ENCODE measurements around the gene ZNF524. TPM values are rescaled to one million over a fixed set of nuclear protein-coding genes. Genes with fewer than 3 reads are reported as not detected.
"Not testable (repeated sequence)": the region's sequence is repeated elsewhere in the genome, so short reads cannot be mapped to it uniquely, and the experiment has no call there.

ZNF524 gene
- total and polyA plus RNA-seq, 5 donors from 2014 or later = 13.7 to 53.7 (median 42.7) TPM

DNA sequence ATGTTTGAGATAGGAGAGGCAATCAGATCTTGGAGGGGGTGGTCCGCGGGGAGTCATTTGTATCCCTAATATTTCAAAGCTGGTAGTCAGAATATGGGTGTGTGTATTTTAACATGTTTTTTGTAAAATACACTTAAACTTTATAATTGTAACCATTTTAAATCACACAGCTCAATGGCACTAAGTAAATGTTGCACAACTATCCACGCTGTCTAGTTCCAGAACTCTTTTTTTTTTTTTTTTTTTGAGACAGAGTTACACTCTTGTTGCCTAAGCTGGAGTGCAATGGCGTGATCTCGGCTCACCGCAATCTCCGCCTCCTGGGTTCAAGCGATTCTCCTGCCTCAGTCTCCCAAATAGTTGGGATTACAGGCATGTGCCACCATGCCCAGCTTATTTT is 16.2 kb upstream of the ZNF524 start:
- H3K27me3 ChIP-seq (ENCODE audit: control insufficient read depth, insufficient read depth, low read length); H3K27ac ChIP-seq (ENCODE audit: insufficient read depth, low read length, poor library complexity, severe bottlenecking); H3K36me3 ChIP-seq (ENCODE audit: control insufficient read depth, insufficient read depth, low read length); ATAC-seq (ENCODE audit: low read depth in 2 of 2); H3K4me3 Mint-ChIP-seq; H3K4me3 ChIP-seq (ENCODE audit: low read depth, low read length); H3K27ac Mint-ChIP-seq; DNase-seq; H3K36me3 Mint-ChIP-seq; H3K9me3 ChIP-seq (ENCODE audit: control insufficient read depth in 2 of 2, low read length in 2 of 2); H3K9me3 Mint-ChIP-seq: not testable (repeated sequence)
- peaks cover 20% of the 10 kb centered on the region for H3K27me3 Mint-ChIP-seq
- H3K4me1 ChIP-seq (ENCODE audit: control insufficient read depth, insufficient read depth, low read length, poor library complexity, severe bottlenecking) = peaks cover 37% of the 10 kb centered on the region
- peaks cover 16 to 47% (median 26%) of the 10 kb centered on the region in 4 donors for H3K4me1 Mint-ChIP-seq

DNA sequence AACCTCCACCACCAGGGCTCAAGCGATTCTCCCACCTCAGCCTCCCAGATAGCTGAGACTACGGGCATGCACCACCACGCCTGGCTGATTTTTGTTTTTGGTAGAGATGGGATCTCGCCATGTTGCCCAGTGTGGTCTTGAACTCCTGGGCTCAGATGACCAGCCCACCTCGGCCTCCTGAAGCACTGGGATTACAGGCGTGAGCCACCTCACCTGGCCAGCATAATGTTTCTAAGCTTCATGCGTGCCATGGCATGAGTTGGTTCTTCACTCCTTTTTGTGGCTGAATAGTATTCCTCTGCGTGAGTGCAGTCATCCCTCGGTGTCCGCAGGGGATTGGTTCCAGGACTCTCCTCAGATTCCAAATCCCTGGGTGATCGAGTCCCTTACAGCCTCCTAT is 15.2 kb upstream of the ZNF524 start:
- Mint-ChIP-seq H3K27ac (peak overlapping the region in 1 of 3 donors; percentile 3), H3K4me3 (peak overlapping the region in 2 of 4 donors; percentile 46 to 56), H3K9me3 (no peaks in the 10 kb centered on the region), H3K27me3 (peaks cover 20% of the 10 kb centered on the region), H3K36me3 (peaks cover under 1% of the 10 kb centered on the region), H3K4me1 (peaks cover 13 to 43% (median 22%) of the 10 kb centered on the region in 4 donors)
- Histone ChIP-seq H3K27me3 (ENCODE audit: control insufficient read depth, insufficient read depth, low read length) (no peaks in the 10 kb centered on the region), H3K27ac (ENCODE audit: insufficient read depth, low read length, poor library complexity, severe bottlenecking) (no peak overlapping the region), H3K4me1 (ENCODE audit: control insufficient read depth, insufficient read depth, low read length, poor library complexity, severe bottlenecking) (peaks cover 36% of the 10 kb centered on the region), H3K9me3 (ENCODE audit: control insufficient read depth in 2 of 2, low read length in 2 of 2) (no peaks in the 10 kb centered on the region), H3K36me3 (ENCODE audit: control insufficient read depth, insufficient read depth, low read length) (no peaks in the 10 kb centered on the region), H3K4me3 (ENCODE audit: low read depth, low read length) (no peak overlapping the region)
- no peak for DNase-seq
- no peak for ATAC-seq (ENCODE audit: low read depth in 2 of 2)

DNA sequence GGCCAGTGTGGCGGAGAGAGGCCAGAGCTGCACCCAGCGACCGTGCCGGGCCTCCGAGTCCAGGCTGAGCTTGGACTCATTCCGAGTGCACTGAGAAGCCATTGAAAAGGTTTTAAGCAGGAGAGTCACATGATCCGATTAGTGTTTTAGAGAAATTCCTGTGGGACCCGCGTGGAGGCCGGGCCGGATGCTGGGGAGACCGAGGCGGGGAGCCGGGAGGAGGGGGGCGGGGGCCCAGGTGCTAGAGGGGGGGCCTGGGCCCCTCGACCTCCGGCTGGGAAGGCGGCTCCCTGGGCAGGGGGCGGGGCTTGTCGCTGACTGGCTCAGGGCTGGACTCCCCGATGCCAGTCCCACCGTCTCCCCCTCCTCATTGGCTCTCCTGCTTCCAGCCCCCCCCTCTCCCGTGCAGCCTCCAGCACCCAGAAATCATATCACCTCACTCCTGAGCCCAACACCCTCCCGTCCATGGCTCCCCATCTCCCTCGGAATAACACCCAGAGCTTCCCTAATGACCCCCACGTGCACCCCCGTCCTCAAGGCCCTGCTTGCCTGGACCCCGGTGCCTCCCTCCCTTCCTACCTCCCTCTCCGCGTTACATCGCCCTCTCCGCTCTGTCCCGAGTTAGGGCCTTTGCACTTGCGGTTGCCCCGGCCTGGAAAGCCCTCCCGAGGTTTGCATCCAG is 14.3 kb upstream of the ZNF524 start:
- no peak for ATAC-seq (ENCODE audit: low read depth in 2 of 2)

DNA sequence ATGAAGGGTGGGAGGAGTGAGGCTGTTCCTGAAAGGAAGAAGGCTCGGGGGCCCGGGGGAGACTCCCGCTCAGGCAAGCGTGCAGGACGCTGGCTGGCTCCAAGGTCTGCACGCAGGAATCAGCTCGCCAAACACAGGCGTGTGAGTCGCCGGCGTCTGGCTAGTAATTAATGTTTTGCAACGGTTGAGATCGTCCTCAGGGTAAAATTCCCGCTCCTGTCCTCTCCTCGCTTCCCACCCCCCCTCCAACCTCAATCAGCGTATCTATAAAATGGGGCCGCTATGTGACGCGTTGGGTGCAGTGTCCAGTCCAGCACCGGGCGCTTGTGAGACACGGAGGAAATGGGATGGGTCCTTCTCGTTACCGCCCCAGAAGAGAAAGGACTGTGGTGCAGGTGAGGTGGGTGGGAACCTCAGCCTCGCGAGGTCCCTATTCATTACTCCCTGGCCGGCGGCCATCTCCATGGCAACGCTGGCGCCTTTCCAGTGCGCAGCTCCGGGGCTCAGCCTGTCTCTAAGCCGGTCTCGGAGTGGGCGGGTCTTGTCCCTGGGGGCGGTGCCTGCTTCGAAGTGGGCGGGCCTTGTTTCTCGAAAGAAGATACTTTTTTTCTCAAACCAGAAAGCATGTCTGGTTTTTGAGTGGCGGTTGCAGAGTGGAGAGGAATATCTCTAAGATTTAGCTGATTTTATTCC is 13.0 kb upstream of the ZNF524 start:
- H3K27me3 Mint-ChIP-seq = peaks cover 20% of the 10 kb centered on the region
- peak overlapping the region in 2 of 3 donors; percentile 80 to 86 for H3K27ac Mint-ChIP-seq
- Histone ChIP-seq H3K36me3 (ENCODE audit: control insufficient read depth, insufficient read depth, low read length) (no peaks in the 10 kb centered on the region), H3K4me3 (ENCODE audit: low read depth, low read length) (peak overlapping the region; percentile 66), H3K9me3 (ENCODE audit: control insufficient read depth in 2 of 2, low read length in 2 of 2) (no peaks in the 10 kb centered on the region), H3K27ac (ENCODE audit: insufficient read depth, low read length, poor library complexity, severe bottlenecking) (no peak overlapping the region), H3K27me3 (ENCODE audit: control insufficient read depth, insufficient read depth, low read length) (no peaks in the 10 kb centered on the region), H3K4me1 (ENCODE audit: control insufficient read depth, insufficient read depth, low read length, poor library complexity, severe bottlenecking) (peaks cover 25% of the 10 kb centered on the region)
- H3K36me3 Mint-ChIP-seq = peaks cover 6% of the 10 kb centered on the region
- H3K4me3 Mint-ChIP-seq = peak overlapping the region; percentile 83 to 94 (median 86)
- DNase-seq (peak; percentile 85 to 90 (median 85)), ATAC-seq (ENCODE audit: low read depth in 2 of 2) (peak; percentile 96)
- no peaks in the 10 kb centered on the region for H3K9me3 Mint-ChIP-seq
- peaks cover 5 to 24% (median 9%) of the 10 kb centered on the region in 4 donors for H3K4me1 Mint-ChIP-seq

More for the DNA sequence above, 14.3 kb upstream of the ZNF524 start:
- Histone ChIP-seq H3K9me3 (ENCODE audit: control insufficient read depth in 2 of 2, low read length in 2 of 2) (no peaks in the 10 kb centered on the region), H3K4me3 (ENCODE audit: low read depth, low read length) (no peak overlapping the region), H3K27me3 (ENCODE audit: control insufficient read depth, insufficient read depth, low read length) (no peaks in the 10 kb centered on the region), H3K27ac (ENCODE audit: insufficient read depth, low read length, poor library complexity, severe bottlenecking) (no peak overlapping the region), H3K4me1 (ENCODE audit: control insufficient read depth, insufficient read depth, low read length, poor library complexity, severe bottlenecking) (peaks cover 32% of the 10 kb centered on the region), H3K36me3 (ENCODE audit: control insufficient read depth, insufficient read depth, low read length) (no peaks in the 10 kb centered on the region)
- Mint-ChIP-seq H3K27me3 (peaks cover 20% of the 10 kb centered on the region), H3K4me1 (peaks cover 11 to 38% (median 19%) of the 10 kb centered on the region in 4 donors), H3K36me3 (no peaks in the 10 kb centered on the region), H3K9me3 (no peaks in the 10 kb centered on the region), H3K27ac (peak overlapping the region in 2 of 3 donors; percentile 67 to 86), H3K4me3 (peak overlapping the region in 3 of 4 donors; percentile 46 to 84 (median 67))
- peak in 1 of 3 donors; percentile 40 for DNase-seq

DNA sequence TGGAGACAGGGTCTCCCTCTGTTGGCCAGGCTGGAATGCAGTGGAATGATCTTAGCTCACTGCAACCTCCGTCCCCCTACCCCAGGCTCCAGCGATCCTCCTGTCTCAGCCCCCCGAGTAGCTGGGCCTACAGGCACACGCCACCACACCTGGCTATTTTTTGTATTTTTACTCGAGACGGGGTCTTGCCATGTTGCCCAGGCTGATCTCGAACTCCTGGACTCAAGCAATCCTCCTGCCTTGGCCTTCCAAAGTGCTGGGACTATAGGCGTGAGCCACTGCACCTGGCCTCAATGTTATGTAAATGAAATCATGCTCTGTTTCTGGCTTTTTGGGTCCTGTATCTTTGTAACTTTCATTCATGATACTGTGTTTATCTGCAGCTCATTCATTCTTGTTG is 11.3 kb upstream of the ZNF524 start:
- no peaks in the 10 kb centered on the region for H3K36me3 ChIP-seq (ENCODE audit: control insufficient read depth, insufficient read depth, low read length)
- peaks cover 20% of the 10 kb centered on the region for H3K27me3 Mint-ChIP-seq
- H3K4me3 ChIP-seq (ENCODE audit: low read depth, low read length) = no peak overlapping the region
- peaks cover 5 to 23% (median 8%) of the 10 kb centered on the region in 4 donors for H3K4me1 Mint-ChIP-seq
- peaks cover 9% of the 10 kb centered on the region for H3K36me3 Mint-ChIP-seq
- peaks cover 25% of the 10 kb centered on the region for H3K4me1 ChIP-seq (ENCODE audit: control insufficient read depth, insufficient read depth, low read length, poor library complexity, severe bottlenecking)
- no peaks in the 10 kb centered on the region for H3K9me3 ChIP-seq (ENCODE audit: control insufficient read depth in 2 of 2, low read length in 2 of 2)
- H3K27ac Mint-ChIP-seq = no peak overlapping the region
- no peaks in the 10 kb centered on the region for H3K27me3 ChIP-seq (ENCODE audit: control insufficient read depth, insufficient read depth, low read length)
- H3K27ac ChIP-seq (ENCODE audit: insufficient read depth, low read length, poor library complexity, severe bottlenecking) = no peak overlapping the region
- no peak for ATAC-seq (ENCODE audit: low read depth in 2 of 2)
- no peak for DNase-seq
- H3K9me3 Mint-ChIP-seq = no peaks in the 10 kb centered on the region
- no peak overlapping the region for H3K4me3 Mint-ChIP-seq

DNA sequence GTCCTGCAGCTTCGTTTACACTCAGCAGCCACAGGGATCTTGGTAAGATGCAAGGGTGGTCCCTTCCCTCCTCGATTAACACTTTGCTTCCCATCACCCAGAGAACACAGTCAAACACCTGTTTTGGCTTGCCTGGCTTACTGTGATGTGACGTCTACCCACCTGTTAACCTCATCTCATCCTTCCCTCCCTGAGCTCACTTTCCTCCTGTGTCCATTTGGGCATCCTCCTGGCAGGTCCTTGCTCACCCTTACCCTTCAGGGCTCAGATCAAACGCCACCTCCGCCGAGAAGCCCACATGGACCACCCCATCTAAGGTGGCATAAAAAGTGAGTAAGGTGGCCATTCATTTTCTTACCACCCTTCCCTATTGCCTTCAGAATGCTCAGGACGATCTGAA is 10.0 kb upstream of the ZNF524 start:
- Mint-ChIP-seq H3K27me3 (peaks cover 14% of the 10 kb centered on the region), H3K36me3 (peaks cover 15% of the 10 kb centered on the region), H3K4me3 (peak overlapping the region in 1 of 4 donors; percentile 45), H3K9me3 (no peaks in the 10 kb centered on the region), H3K27ac (no peak overlapping the region), H3K4me1 (peaks cover 4 to 23% (median 8%) of the 10 kb centered on the region in 4 donors)
- no peak overlapping the region for H3K27ac ChIP-seq (ENCODE audit: insufficient read depth, low read length, poor library complexity, severe bottlenecking)
- DNase-seq = no peak
- H3K9me3 ChIP-seq (ENCODE audit: control insufficient read depth in 2 of 2, low read length in 2 of 2) = no peaks in the 10 kb centered on the region
- no peaks in the 10 kb centered on the region for H3K27me3 ChIP-seq (ENCODE audit: control insufficient read depth, insufficient read depth, low read length)
- H3K36me3 ChIP-seq (ENCODE audit: control insufficient read depth, insufficient read depth, low read length) = peaks cover 2% of the 10 kb centered on the region
- no peak overlapping the region for H3K4me3 ChIP-seq (ENCODE audit: low read depth, low read length)
- peaks cover 25% of the 10 kb centered on the region for H3K4me1 ChIP-seq (ENCODE audit: control insufficient read depth, insufficient read depth, low read length, poor library complexity, severe bottlenecking)
- no peak for ATAC-seq (ENCODE audit: low read depth in 2 of 2)

DNA sequence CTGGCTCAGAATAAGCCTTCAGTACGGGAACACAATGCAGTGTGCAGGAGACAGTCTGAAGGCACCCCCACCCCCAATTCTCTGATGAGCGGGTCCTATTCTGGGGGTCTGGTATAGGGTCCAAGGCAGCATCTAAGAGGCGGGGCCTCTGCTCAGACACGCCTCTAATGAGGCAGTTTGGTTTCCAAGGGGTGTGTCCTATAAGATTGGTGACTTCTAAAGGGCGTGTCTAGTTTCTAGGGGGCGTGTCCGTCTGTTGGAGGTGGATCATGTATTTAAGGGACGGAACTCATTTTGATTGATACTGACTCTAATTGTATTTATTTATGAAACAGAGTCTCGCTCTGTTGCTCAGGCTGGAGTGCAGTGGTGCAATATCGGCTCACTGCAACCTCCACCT is 9.5 kb upstream of the ZNF524 start:
- Histone ChIP-seq H3K9me3 (ENCODE audit: control insufficient read depth in 2 of 2, low read length in 2 of 2) (no peaks in the 10 kb centered on the region), H3K4me1 (ENCODE audit: control insufficient read depth, insufficient read depth, low read length, poor library complexity, severe bottlenecking) (peaks cover 24% of the 10 kb centered on the region), H3K36me3 (ENCODE audit: control insufficient read depth, insufficient read depth, low read length) (peaks cover 7% of the 10 kb centered on the region), H3K4me3 (ENCODE audit: low read depth, low read length) (no peak overlapping the region), H3K27ac (ENCODE audit: insufficient read depth, low read length, poor library complexity, severe bottlenecking) (no peak overlapping the region), H3K27me3 (ENCODE audit: control insufficient read depth, insufficient read depth, low read length) (no peaks in the 10 kb centered on the region)
- Mint-ChIP-seq H3K27ac (no peak overlapping the region), H3K36me3 (peaks cover 20% of the 10 kb centered on the region), H3K27me3 (peaks cover 12% of the 10 kb centered on the region), H3K4me3 (no peak overlapping the region), H3K4me1 (peaks cover 0 to 18% (median 6%) of the 10 kb centered on the region in 4 donors), H3K9me3 (peaks cover 0 to under 1% (median 0%) of the 10 kb centered on the region in 7 donors)
- DNase-seq = peak in 1 of 3 donors; percentile 24
- ATAC-seq (ENCODE audit: low read depth in 2 of 2) = no peak

All from CD4-positive, CD25-positive, alpha-beta regulatory T cell (primary cell).